ENCODE measurements around the gene NUDCD3. TPM values are rescaled to one million over a fixed set of nuclear protein-coding genes. Genes with fewer than 3 reads are reported as not detected.

Gene NUDCD3
- total RNA-seq, 1 experiment from 2014 or later = 71.9 TPM

DNA sequence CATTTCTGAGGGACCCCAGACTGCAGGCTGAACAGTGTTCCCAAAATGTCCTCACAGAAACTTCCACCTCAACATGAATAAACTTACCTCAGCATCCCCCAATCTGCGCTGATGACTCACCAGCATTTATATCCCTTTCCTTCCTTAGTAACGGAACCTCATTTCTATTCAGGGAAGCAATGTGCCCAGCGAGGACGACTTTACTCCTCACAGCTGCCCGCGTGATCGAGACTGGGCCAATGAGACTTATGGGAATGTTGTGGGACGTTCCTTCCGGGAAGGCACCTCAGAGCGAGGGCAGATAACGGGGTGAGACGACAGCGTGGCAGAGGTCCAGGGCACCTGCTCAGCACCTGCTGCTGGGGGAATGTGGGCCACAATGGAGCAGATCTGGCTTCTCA, 91.9 kb downstream of the NUDCD3 start:
- no peaks in the 10 kb centered on the region for H3K79me2 ChIP-seq (ENCODE audit: insufficient read depth, low read length)
- no peak overlapping the region for H3K27ac ChIP-seq (ENCODE audit: insufficient read length, low read depth, low read length)
- H2AK5ac ChIP-seq (ENCODE audit: insufficient read length, low read length) = no peak overlapping the region
- Mint-ChIP-seq H3K36me3 (ENCODE audit: insufficient read depth in 1 of 3, low read depth in 3 of 3) (peaks cover 5 to 16% (median 10%) of the 10 kb centered on the region in 3 experiments; a peak in 6 of 7 replicates), H3K27ac (0 out of 7 replicates have a peak overlapping the region, but pooled peaks of 1 of the 3 experiments have one; percentile 16), H3K4me1 (no peaks in the 10 kb centered on the region), H3K9me3 (no peaks in the 10 kb centered on the region), H3K27me3 (ENCODE audit: low read depth) (peaks cover 1% of the 10 kb centered on the region; the same call in 1 of the 2 replicates), H3K4me3 (no peak overlapping the region)
- H3K4me2 ChIP-seq (ENCODE audit: insufficient read depth, insufficient read length, low read length) = no peak overlapping the region
- H3K56ac ChIP-seq (ENCODE audit: insufficient read length, low read depth, low read length) = no peak overlapping the region
- H4K5ac ChIP-seq (ENCODE audit: insufficient read length, low read depth, low read length) = no peak overlapping the region
- no peak overlapping the region for H3K23ac ChIP-seq (ENCODE audit: insufficient read length, low read depth, low read length)
- no peak overlapping the region for H3T11ph ChIP-seq (ENCODE audit: low read length)
- H2BK20ac ChIP-seq (ENCODE audit: low read depth, low read length, poor library complexity, severe bottlenecking) = no peak overlapping the region
- H2BK5ac ChIP-seq (ENCODE audit: insufficient read length, low read length) = no peak overlapping the region
- H2BK120ac ChIP-seq (ENCODE audit: low read depth, low read length, poor library complexity, severe bottlenecking) = no peak overlapping the region
- H3K18ac ChIP-seq (ENCODE audit: insufficient read length, low read depth, low read length) = no peak overlapping the region
- H3K4me1 ChIP-seq (ENCODE audit: insufficient read depth, low read length) = no peaks in the 10 kb centered on the region
- no peak overlapping the region for H3K9ac ChIP-seq (ENCODE audit: extremely low read depth, insufficient read length, low read length)
- no peaks in the 10 kb centered on the region for H3K9me3 ChIP-seq (ENCODE audit: control insufficient read depth, low read depth, low read length)
- H2BK12ac ChIP-seq (ENCODE audit: insufficient read length, low read depth, low read length) = no peak overlapping the region
- H4K20me1 ChIP-seq (ENCODE audit: control insufficient read depth, insufficient read depth, insufficient read length) = no peaks in the 10 kb centered on the region
- H4K91ac ChIP-seq (ENCODE audit: insufficient read length, low read depth, low read length) = no peak overlapping the region
- H3K23me2 ChIP-seq (ENCODE audit: insufficient read length, low read depth, low read length, poor library complexity, severe bottlenecking) = no peaks in the 10 kb centered on the region
- no peak overlapping the region for H4K8ac ChIP-seq (replicated peaks; ENCODE audit: insufficient read length, low read depth, low read length)
- no CpG with 5 or more reads among the region's 13 CpGs for WGBS (ENCODE audit: extremely low coverage, insufficient read length, low lambda C conversion rate)
- no peak overlapping the region for H3K4ac ChIP-seq (ENCODE audit: low read depth, low read length)
- H2AFZ ChIP-seq (ENCODE audit: low read length) = no peak overlapping the region
- H3K14ac ChIP-seq (ENCODE audit: insufficient read depth, low read length) = no peak overlapping the region
- no peak overlapping the region for H2BK15ac ChIP-seq (ENCODE audit: low read depth, low read length)
- H3K27me3 ChIP-seq (ENCODE audit: insufficient read depth, low read length) = no peaks in the 10 kb centered on the region
- peaks cover 3% of the 10 kb centered on the region for H3K79me1 ChIP-seq (ENCODE audit: insufficient read depth, low read depth, low read length, poor library complexity, severe bottlenecking)
- no peak for DNase-seq
- TF ChIP-seq, protein P1, sequence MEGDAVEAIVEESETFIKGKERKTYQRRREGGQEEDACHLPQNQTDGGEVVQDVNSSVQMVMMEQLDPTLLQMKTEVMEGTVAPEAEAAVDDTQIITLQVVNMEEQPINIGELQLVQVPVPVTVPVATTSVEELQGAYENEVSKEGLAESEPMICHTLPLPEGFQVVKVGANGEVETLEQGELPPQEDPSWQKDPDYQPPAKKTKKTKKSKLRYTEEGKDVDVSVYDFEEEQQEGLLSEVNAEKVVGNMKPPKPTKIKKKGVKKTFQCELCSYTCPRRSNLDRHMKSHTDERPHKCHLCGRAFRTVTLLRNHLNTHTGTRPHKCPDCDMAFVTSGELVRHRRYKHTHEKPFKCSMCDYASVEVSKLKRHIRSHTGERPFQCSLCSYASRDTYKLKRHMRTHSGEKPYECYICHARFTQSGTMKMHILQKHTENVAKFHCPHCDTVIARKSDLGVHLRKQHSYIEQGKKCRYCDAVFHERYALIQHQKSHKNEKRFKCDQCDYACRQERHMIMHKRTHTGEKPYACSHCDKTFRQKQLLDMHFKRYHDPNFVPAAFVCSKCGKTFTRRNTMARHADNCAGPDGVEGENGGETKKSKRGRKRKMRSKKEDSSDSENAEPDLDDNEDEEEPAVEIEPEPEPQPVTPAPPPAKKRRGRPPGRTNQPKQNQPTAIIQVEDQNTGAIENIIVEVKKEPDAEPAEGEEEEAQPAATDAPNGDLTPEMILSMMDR (conservative IDR thresholded peaks at IDR 0.05) = no peak

All from H9 (cell line).